Ishikawa (cell line): ENCODE data around the gene NCOA1.

Source experiments
- CEBPB ChIP-seq: IDR thresholded peaks from 2 replicates; pipeline ENCODE4 v1.6.1; 2012
- EGR1 ChIP-seq: IDR thresholded peaks from 2 replicates; pipeline ENCODE4 v1.6.1; 2012
- MAX ChIP-seq: IDR thresholded peaks from 2 replicates; pipeline ENCODE4 v1.6.1; 2012
- REST ChIP-seq: IDR thresholded peaks from 2 replicates; pipeline ENCODE4 v1.6.1; 2012; ENCODE audit warnings: low read depth, mild to moderate bottlenecking
- YY1 ChIP-seq: IDR thresholded peaks from 2 replicates; pipeline ENCODE4 v1.6.1; 2012; ENCODE audit warnings: low read depth
- ZBTB7A ChIP-seq: IDR thresholded peaks from 2 replicates; pipeline ENCODE4 v1.6.1; 2012; ENCODE audit warnings: low read depth

GRCh38 chr2:24512831-24513230 lies 21.8 kb downstream of the NCOA1 start:
- TF ChIP-seq ZBTB7A: no peak
- TF ChIP-seq CEBPB: no peak
- TF ChIP-seq EGR1: no peak
- TF ChIP-seq YY1: no peak
- TF ChIP-seq MAX: no peak
- TF ChIP-seq REST: no peak
